CD4-positive, alpha-beta T cell (primary cell): Measurements from ENCODE around the gene EARS2. TPM values are rescaled to one million over a fixed set of nuclear protein-coding genes. Genes with fewer than 3 reads are reported as not detected.
"Not testable (repeated sequence)": the region's sequence is repeated elsewhere in the genome, so short reads cannot be mapped to it uniquely, and the experiment has no call there.

Source experiments
- ATAC-seq: fragments of 200-7000 bp; cut with Tn5 transposase; one replicate; pipeline ENCODE4 v1.10.0; 2022; ENCODE audit warnings: mild to moderate bottlenecking; ENCODE audit not compliant: poor library complexity
- CTCF ChIA-PET: fragments of 350-600 bp; sonication (Branson Sonifier 250); formaldehyde crosslinking; loops from one replicate; lab custom pipeline; 2021; ENCODE audit warnings: antibody characterized with exemption, inconsistent platforms; lab: Charles Lee
- POLR2A ChIA-PET: fragments of 350-600 bp; sonication (Branson Sonifier 250); formaldehyde crosslinking; loops from one replicate; lab custom pipeline; 2021; ENCODE audit warnings: antibody characterized with exemption, inconsistent platforms; lab: Charles Lee
- DNase-seq, 14 experiments: peaks; one replicate each; pipeline ENCODE4 v3.0.0-alpha.2; 2013 to 2020; ENCODE audit warnings: mixed read lengths in 2 of 14
- H3K27ac ChIP-seq, 2 donors: one replicate each; pipeline versions ENCODE4 v1.5.1 to v1.7.0; 2013; ENCODE audit warnings: low read length in 2 of 2, low read depth in 1 of 2, mild to moderate bottlenecking in 1 of 2
- H3K27me3 ChIP-seq, 2 experiments: 1 replicate in 1 of 2; 2 replicates in 1 of 2; pipeline versions ENCODE4 v1.6.1 to v1.7.0; 2013; ENCODE audit warnings: low read length in 2 of 2, control low read depth in 1 of 2, mild to moderate bottlenecking in 1 of 2, moderate library complexity in 1 of 2; ENCODE audit not compliant: insufficient read depth in 2 of 2, control insufficient read depth in 1 of 2
- H3K36me3 ChIP-seq: one replicate; pipeline ENCODE4 v1.6.1; 2013; ENCODE audit warnings: low read length, control low read depth; ENCODE audit not compliant: insufficient read depth
- H3K4me1 ChIP-seq: one replicate; pipeline ENCODE4 v1.6.1; 2013; ENCODE audit warnings: low read length, control low read depth; ENCODE audit not compliant: insufficient read depth
- H3K4me3 ChIP-seq: one replicate; pipeline ENCODE4 v1.5.1; 2013; ENCODE audit warnings: mild to moderate bottlenecking, low read length, moderate library complexity
- H3K9me3 ChIP-seq, 2 experiments: 1 replicate in 1 of 2; 2 replicates in 1 of 2; pipeline versions ENCODE4 v1.6.1 to v1.7.0; 2013; ENCODE audit warnings: low read length in 2 of 2, mild to moderate bottlenecking in 2 of 2, control low read depth in 1 of 2, moderate library complexity in 1 of 2; ENCODE audit not compliant: control insufficient read depth in 1 of 2, insufficient read depth in 1 of 2
- H3K27ac Mint-ChIP-seq: one replicate; pipeline ENCODE4 v1.8.0; 2020; ENCODE audit warnings: mixed read lengths
- H3K27me3 Mint-ChIP-seq: one replicate; pipeline ENCODE4 v1.8.0; 2021; ENCODE audit warnings: mixed read lengths
- H3K36me3 Mint-ChIP-seq: one replicate; pipeline ENCODE4 v1.8.0; 2021; ENCODE audit warnings: low read depth, mixed read lengths
- H3K4me1 Mint-ChIP-seq: one replicate; pipeline ENCODE4 v1.8.0; 2021; ENCODE audit warnings: low read depth, mixed read lengths
- H3K4me3 Mint-ChIP-seq: one replicate; pipeline ENCODE4 v1.8.0; 2020; ENCODE audit warnings: mild to moderate bottlenecking, mixed read lengths
- H3K9me3 Mint-ChIP-seq: one replicate; pipeline ENCODE4 v1.8.0; 2020; ENCODE audit warnings: mixed read lengths
- intact Hi-C, 2 experiments: fragments of 100-400 bp; cut with DNase I in 1 of 2; cut with micrococcal nuclease in 1 of 2; formaldehyde crosslinking; loops; one replicate each; pipeline versions ENCODE4 v1.15.1 to v1.9.0; 2023 to 2025; cut with DNase I, micrococcal nuclease
- total RNA-seq, 174 experiments: library from RNA in 2 of 174; stranded (reverse) in 2 of 174; gene quantifications; one replicate each; pipeline ENCODE4 v1.2.3 and lab custom pipeline; 2021 to 2026
- TF ChIP-seq, protein P1 (sequence below): fragments of 200-600 bp; IDR thresholded peaks from one replicate; pipeline ENCODE4 v1.8.0; 2022; ENCODE audit warnings: antibody characterized with exemption, mild to moderate bottlenecking

EARS2 gene
- total RNA-seq, 2 experiments from 2014 or later: 7.9 to 8.0 TPM

DNA sequence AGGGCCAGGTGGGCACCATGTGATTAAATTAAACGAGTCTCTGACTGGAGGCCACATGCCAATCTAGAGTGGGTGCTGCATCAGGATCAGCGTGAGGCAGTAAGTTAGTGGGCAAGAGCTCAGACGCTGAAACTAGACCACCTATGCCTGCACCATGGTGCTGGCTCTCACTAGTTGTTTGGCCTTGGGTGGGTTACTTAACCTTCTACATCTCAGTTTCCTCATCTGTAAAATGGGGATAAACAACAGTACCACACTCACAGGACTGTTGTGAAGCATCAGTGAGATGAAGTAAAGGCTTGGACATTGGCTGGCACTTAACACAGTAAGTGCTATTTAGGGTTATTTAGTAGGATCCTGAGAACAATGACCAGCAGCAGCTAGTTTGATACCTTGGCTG is 33.0 kb upstream of the EARS2 start:
- Mint-ChIP-seq H3K27ac (no peak overlapping the region), H3K9me3 (no peaks in the 10 kb centered on the region), H3K4me3 (no peak overlapping the region), H3K27me3 (no peaks in the 10 kb centered on the region), H3K4me1 (peaks cover 30% of the 10 kb centered on the region), H3K36me3 (peaks cover 73% of the 10 kb centered on the region)
- Histone ChIP-seq H3K9me3 (no peaks in the 10 kb centered on the region), H3K36me3 (peaks cover 70% of the 10 kb centered on the region), H3K27me3 (no peaks in the 10 kb centered on the region), H3K27ac (no peak overlapping the region), H3K4me3 (no peak overlapping the region), H3K4me1 (peaks cover 19% of the 10 kb centered on the region)
- intact Hi-C loops: no loop called here
- ATAC-seq (no peak), DNase-seq (no peak)
- ChIA-PET POLR2A (no interaction called here), CTCF (no interaction called here)
- TF ChIP-seq, protein P1, sequence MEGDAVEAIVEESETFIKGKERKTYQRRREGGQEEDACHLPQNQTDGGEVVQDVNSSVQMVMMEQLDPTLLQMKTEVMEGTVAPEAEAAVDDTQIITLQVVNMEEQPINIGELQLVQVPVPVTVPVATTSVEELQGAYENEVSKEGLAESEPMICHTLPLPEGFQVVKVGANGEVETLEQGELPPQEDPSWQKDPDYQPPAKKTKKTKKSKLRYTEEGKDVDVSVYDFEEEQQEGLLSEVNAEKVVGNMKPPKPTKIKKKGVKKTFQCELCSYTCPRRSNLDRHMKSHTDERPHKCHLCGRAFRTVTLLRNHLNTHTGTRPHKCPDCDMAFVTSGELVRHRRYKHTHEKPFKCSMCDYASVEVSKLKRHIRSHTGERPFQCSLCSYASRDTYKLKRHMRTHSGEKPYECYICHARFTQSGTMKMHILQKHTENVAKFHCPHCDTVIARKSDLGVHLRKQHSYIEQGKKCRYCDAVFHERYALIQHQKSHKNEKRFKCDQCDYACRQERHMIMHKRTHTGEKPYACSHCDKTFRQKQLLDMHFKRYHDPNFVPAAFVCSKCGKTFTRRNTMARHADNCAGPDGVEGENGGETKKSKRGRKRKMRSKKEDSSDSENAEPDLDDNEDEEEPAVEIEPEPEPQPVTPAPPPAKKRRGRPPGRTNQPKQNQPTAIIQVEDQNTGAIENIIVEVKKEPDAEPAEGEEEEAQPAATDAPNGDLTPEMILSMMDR: no peak

DNA sequence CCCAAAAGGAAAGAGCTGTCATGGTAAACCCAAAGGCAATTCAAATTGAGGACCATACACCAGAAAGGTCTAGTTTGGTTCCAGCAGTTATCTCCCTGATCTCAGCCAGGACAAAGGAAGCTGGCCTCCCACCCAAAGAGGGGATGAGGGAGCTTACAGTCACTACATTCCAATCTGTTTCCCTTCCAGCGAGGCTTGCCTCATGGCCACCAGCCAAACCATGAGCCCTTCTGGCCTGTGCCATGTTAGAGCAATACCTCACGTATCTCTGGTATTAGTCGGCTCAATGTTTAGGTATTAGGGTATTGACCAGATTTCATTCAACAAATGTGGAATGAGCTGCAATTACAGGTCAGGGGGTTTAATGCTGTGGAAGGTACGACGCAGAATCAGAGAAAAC is 30.6 kb upstream of the EARS2 start:
- peaks cover 12% of the 10 kb centered on the region for H3K4me1 Mint-ChIP-seq
- peaks cover under 1% of the 10 kb centered on the region for H3K4me1 ChIP-seq
- H3K27me3 Mint-ChIP-seq: no peaks in the 10 kb centered on the region
- H3K36me3 Mint-ChIP-seq: peaks cover 80% of the 10 kb centered on the region
- intact Hi-C loops: no loop called here
- no peak overlapping the region for H3K4me3 ChIP-seq
- CTCF ChIA-PET: no interaction called here
- no peak overlapping the region for H3K4me3 Mint-ChIP-seq
- no peaks in the 10 kb centered on the region for H3K9me3 ChIP-seq
- no peaks in the 10 kb centered on the region for H3K27me3 ChIP-seq
- ATAC-seq (no peak), DNase-seq (no peak)
- TF ChIP-seq, protein P1: no peak
- peaks cover 75% of the 10 kb centered on the region for H3K36me3 ChIP-seq
- H3K9me3 Mint-ChIP-seq: no peaks in the 10 kb centered on the region
- POLR2A ChIA-PET: no interaction called here
- no peak overlapping the region for H3K27ac Mint-ChIP-seq
- H3K27ac ChIP-seq: no peak overlapping the region

DNA sequence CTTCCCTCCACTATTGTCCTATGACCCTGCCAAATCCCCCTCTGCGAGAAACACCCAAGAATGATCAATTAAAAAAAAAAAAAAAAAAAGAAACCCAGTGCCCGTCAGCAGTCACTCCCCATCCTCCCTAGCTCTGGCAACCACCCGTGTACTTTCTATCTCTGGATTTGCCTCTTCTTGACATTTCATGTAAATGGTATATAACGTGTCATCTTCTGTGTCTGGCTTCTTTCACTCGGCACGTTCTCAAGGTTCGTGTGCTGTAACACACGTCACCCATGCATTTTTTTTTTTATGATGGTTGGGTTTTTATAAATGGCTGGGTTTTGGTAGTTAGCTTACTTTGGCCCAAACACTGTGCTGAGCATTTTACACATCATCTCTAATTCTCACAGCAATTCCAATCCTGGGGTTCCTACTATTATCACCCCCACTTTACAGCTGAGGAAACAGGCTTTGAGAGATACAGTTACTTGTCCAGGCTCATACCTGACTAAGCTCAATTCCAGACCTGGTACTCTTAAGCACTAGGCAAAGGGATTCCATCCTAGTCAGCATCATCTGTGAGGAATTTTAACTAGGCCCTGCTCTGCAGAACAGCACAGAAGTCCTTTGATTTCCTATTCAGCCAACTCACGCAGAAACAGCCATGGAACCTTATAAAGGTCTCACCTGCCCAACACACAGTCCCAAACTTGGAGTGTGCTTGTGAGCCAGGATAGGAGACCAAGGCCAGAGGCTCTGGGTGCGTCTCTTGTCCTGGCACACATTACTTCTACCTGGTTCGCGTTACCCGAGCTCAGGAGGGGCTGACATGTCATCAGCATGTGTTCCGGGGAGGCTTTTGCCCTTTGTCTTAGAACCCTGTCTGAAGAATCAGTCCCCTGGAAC is 27.3 kb upstream of the EARS2 start:
- H3K27me3 Mint-ChIP-seq: no peaks in the 10 kb centered on the region
- H3K9me3 Mint-ChIP-seq: no peaks in the 10 kb centered on the region
- Histone ChIP-seq H3K9me3 (no peaks in the 10 kb centered on the region), H3K27ac (no peak overlapping the region), H3K27me3 (no peaks in the 10 kb centered on the region), H3K36me3 (peaks cover 70% of the 10 kb centered on the region), H3K4me1 (no peaks in the 10 kb centered on the region), H3K4me3 (no peak overlapping the region)
- ChIA-PET CTCF (no interaction called here), POLR2A (no interaction called here)
- no peak overlapping the region for H3K4me3 Mint-ChIP-seq
- TF ChIP-seq, protein P1: no peak
- H3K4me1 Mint-ChIP-seq: no peaks in the 10 kb centered on the region
- peaks cover 82% of the 10 kb centered on the region for H3K36me3 Mint-ChIP-seq
- DNase-seq (no peak), ATAC-seq (no peak)
- intact Hi-C loops: no loop called here
- H3K27ac Mint-ChIP-seq: no peak overlapping the region

DNA sequence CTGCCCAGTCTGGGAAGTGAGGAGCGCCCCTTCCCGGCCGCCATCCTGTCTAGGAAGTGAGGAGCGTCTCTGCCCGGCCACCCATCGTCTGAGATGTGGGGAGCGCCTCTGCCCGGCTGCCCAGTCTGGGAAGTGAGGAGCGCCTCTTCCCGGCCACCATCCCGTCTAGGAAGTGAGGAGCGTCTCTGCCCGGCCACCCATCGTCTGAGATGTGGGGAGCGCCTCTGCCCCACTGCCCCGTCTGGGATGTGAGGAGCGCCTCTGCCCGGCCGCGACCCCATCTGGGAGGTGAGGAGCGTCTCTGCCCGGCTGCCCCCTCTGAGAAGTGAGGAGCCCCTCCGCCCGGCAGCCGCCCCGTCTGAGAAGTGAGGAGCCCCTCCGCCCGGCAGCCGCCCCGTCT is 26.1 kb upstream of the EARS2 start:
- ATAC-seq, POLR2A ChIA-PET, H3K27ac ChIP-seq, H3K4me3 Mint-ChIP-seq, H3K27me3 Mint-ChIP-seq, intact Hi-C loops, H3K4me3 ChIP-seq, DNase-seq, CTCF ChIA-PET, H3K9me3 Mint-ChIP-seq, H3K27ac Mint-ChIP-seq, H3K4me1 Mint-ChIP-seq, H3K27me3 ChIP-seq, H3K9me3 ChIP-seq, H3K4me1 ChIP-seq: not testable (repeated sequence)
- H3K36me3 ChIP-seq: peaks cover 72% of the 10 kb centered on the region
- peaks cover 81% of the 10 kb centered on the region for H3K36me3 Mint-ChIP-seq
